ENCODE data around the gene AIMP1.

DNA sequence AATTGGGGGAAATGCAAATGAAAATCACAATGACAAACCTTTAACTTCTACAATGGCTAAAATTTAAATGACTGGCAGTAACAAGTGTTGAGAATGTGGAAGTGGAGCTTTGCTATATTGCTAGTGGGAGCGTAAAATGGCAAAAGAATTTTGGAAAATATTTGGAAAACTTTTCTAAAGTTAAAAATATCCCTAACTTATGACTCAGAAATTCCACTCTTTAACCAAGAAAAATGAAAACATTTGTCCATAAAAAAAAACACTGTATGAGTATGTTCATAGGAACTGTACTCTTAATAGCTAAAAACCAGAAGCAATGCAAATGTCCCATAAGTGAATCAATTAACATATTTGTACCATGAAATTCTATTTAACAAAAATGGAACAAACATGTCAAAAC is 4.0 kb upstream of the AIMP1 start:
- TF ChIP-seq ZNF311 (tag by site-specific recombination; IDR thresholded peaks at IDR 0.05; ENCODE audit: borderline replicate concordance) (no peak), ZNF560 (tag by site-specific recombination; IDR thresholded peaks at IDR 0.05; ENCODE audit: borderline replicate concordance) (no peak), ZNF138 (tag by site-specific recombination; IDR thresholded peaks at IDR 0.05; ENCODE audit: borderline replicate concordance) (no peak), ZNF670 (tag by site-specific recombination; IDR thresholded peaks at IDR 0.05; ENCODE audit: low read depth) (no peak), ZNF274 (IDR thresholded peaks at IDR 0.05; ENCODE audit: low read length) (no peak), ZNF274 (tag by site-specific recombination; IDR thresholded peaks at IDR 0.05; ENCODE audit: borderline replicate concordance) (no peak), ZNF146 (tag by site-specific recombination; IDR thresholded peaks at IDR 0.05) (no peak), MEIS1 (CRISPR knock-in tag; IDR thresholded peaks at IDR 0.05; ENCODE audit: borderline replicate concordance) (no peak)
- TF ChIP-seq, protein P1, sequence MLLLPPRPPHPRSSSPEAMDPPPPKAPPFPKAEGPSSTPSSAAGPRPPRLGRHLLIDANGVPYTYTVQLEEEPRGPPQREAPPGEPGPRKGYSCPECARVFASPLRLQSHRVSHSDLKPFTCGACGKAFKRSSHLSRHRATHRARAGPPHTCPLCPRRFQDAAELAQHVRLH (tag by site-specific recombination; IDR thresholded peaks at IDR 0.05), result no peak
- TF ChIP-seq, protein P2, sequence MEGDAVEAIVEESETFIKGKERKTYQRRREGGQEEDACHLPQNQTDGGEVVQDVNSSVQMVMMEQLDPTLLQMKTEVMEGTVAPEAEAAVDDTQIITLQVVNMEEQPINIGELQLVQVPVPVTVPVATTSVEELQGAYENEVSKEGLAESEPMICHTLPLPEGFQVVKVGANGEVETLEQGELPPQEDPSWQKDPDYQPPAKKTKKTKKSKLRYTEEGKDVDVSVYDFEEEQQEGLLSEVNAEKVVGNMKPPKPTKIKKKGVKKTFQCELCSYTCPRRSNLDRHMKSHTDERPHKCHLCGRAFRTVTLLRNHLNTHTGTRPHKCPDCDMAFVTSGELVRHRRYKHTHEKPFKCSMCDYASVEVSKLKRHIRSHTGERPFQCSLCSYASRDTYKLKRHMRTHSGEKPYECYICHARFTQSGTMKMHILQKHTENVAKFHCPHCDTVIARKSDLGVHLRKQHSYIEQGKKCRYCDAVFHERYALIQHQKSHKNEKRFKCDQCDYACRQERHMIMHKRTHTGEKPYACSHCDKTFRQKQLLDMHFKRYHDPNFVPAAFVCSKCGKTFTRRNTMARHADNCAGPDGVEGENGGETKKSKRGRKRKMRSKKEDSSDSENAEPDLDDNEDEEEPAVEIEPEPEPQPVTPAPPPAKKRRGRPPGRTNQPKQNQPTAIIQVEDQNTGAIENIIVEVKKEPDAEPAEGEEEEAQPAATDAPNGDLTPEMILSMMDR (tag by site-specific recombination; IDR thresholded peaks at IDR 0.05), result no peak
- TF ChIP-seq, protein P3, sequence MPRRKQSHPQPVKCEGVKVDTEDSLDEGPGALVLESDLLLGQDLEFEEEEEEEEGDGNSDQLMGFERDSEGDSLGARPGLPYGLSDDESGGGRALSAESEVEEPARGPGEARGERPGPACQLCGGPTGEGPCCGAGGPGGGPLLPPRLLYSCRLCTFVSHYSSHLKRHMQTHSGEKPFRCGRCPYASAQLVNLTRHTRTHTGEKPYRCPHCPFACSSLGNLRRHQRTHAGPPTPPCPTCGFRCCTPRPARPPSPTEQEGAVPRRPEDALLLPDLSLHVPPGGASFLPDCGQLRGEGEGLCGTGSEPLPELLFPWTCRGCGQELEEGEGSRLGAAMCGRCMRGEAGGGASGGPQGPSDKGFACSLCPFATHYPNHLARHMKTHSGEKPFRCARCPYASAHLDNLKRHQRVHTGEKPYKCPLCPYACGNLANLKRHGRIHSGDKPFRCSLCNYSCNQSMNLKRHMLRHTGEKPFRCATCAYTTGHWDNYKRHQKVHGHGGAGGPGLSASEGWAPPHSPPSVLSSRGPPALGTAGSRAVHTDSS (tag by site-specific recombination; IDR thresholded peaks at IDR 0.05), result no peak
